Fibroblast of skin of back (primary cell): Measurements from ENCODE around the gene SAP25.
"Not testable (repeated sequence)": the region's sequence is repeated elsewhere in the genome, so short reads cannot be mapped to it uniquely, and the experiment has no call there.

Source experiments
- DNase-seq: peaks from one replicate; pipeline ENCODE4 v3.0.0-alpha.2; 2013

SAP25 gene

GRCh38 chr7:100575746-100576383 lies 2.2 kb upstream of the SAP25 start:
- no peak for DNase-seq

GRCh38 chr7:100575206-100575631 lies 1.5 kb upstream of the SAP25 start:
- no peak for DNase-seq

- no peak for DNase-seq
Observed at GRCh38 chr7:100574362-100575205, 884 bp upstream of the SAP25 start.

- DNase-seq = no peak
Observed at GRCh38 chr7:100572949-100573675, 588 bp downstream of the SAP25 start.

GRCh38 chr7:100572281-100572948 lies 1.3 kb downstream of the SAP25 start:
- DNase-seq = no peak

GRCh38 chr7:100571829-100572116 lies 1.9 kb downstream of the SAP25 start:
- DNase-seq = no peak

GRCh38 chr7:100570954-100571828 lies 2.5 kb downstream of the SAP25 start:
- DNase-seq = peak; percentile 48

GRCh38 chr7:100568896-100569844 lies 4.5 kb downstream of the SAP25 start:
- peak; percentile 32 for DNase-seq

GRCh38 chr7:100568176-100568895 lies 5.4 kb downstream of the SAP25 start:
- no peak for DNase-seq

GRCh38 chr7:100567751-100568175 lies 5.9 kb downstream of the SAP25 start:
- no peak for DNase-seq

- DNase-seq = peak; percentile 15
Observed at GRCh38 chr7:100567031-100567730, 6.5 kb downstream of the SAP25 start.

- no peak for DNase-seq
Observed at GRCh38 chr7:100566018-100566531, 7.6 kb downstream of the SAP25 start.

- DNase-seq = no peak
Observed at GRCh38 chr7:100565133-100565571, 8.5 kb downstream of the SAP25 start.

GRCh38 chr7:100564405-100564804 lies 9.3 kb downstream of the SAP25 start:
- DNase-seq = not testable (repeated sequence)

GRCh38 chr7:100563809-100564400 lies 9.8 kb downstream of the SAP25 start:
- peak; percentile 65 for DNase-seq

GRCh38 chr7:100563100-100563564 lies 10.6 kb downstream of the SAP25 start:
- no peak for DNase-seq

- no peak for DNase-seq
Observed at GRCh38 chr7:100562195-100563099, 11.3 kb downstream of the SAP25 start.
